KMS-11 (cell line): ENCODE data around the gene C11orf58.

Source experiments
- H2AFZ ChIP-seq: fragments of 200-600 bp; sonication (generic); 2 replicates; pipeline ENCODE4 v1.6.1; 2016; ENCODE audit warnings: antibody characterized with exemption, mixed run types, low read depth
- H3K27ac ChIP-seq: fragments of 200-600 bp; sonication (generic); 2 replicates; pipeline ENCODE4 v1.6.1; 2016; ENCODE audit warnings: mild to moderate bottlenecking, mixed run types
- H3K27me3 ChIP-seq: fragments of 200-600 bp; sonication (generic); 2 replicates; pipeline ENCODE4 v1.6.1; 2017; ENCODE audit warnings: mild to moderate bottlenecking, low read depth, mixed run types, moderate library complexity; ENCODE audit not compliant: insufficient read depth
- H3K36me3 ChIP-seq: fragments of 200-600 bp; sonication (generic); 2 replicates; pipeline ENCODE4 v1.6.1; 2017; ENCODE audit warnings: mild to moderate bottlenecking, mixed run types; ENCODE audit not compliant: insufficient read depth
- H3K4me1 ChIP-seq: fragments of 200-600 bp; sonication (generic); 2 replicates; pipeline ENCODE4 v1.6.1; 2016; ENCODE audit warnings: mild to moderate bottlenecking, low read depth, mixed run types; ENCODE audit not compliant: poor library complexity, severe bottlenecking
- H3K4me2 ChIP-seq: fragments of 200-600 bp; sonication (generic); 2 replicates; pipeline ENCODE4 v1.7.0; 2016; ENCODE audit warnings: mild to moderate bottlenecking, mixed run types
- H3K4me3 ChIP-seq: fragments of 200-600 bp; sonication (generic); IDR thresholded peaks from 2 replicates; pipeline ENCODE4 v1.6.1; 2017; ENCODE audit warnings: low read depth, low read length, mixed read lengths; ENCODE audit not compliant: insufficient read depth
- H3K79me2 ChIP-seq: fragments of 200-600 bp; sonication (generic); 2 replicates; pipeline ENCODE4 v1.6.1; 2016; ENCODE audit warnings: low read depth, mixed run types; ENCODE audit not compliant: insufficient read depth
- H3K9ac ChIP-seq: fragments of 200-600 bp; sonication (generic); 2 replicates; pipeline ENCODE4 v1.6.1; 2016; ENCODE audit warnings: mild to moderate bottlenecking, mixed run types
- H4K20me1 ChIP-seq: fragments of 200-600 bp; sonication (generic); 2 replicates; pipeline ENCODE4 v1.6.1; 2016; ENCODE audit warnings: mild to moderate bottlenecking, mixed run types; ENCODE audit not compliant: insufficient read depth
- CTCF ChIP-seq: fragments of 200-600 bp; sonication (generic); conservative IDR thresholded peaks from 2 replicates; pipeline ENCODE4 v1.6.1; 2017; ENCODE audit warnings: low read depth, mild to moderate bottlenecking, antibody characterized with exemption, low read length, moderate library complexity, mixed read lengths

C11orf58 gene

GRCh38 chr11:16800382-16800781 lies 61.9 kb downstream of the C11orf58 start:
- Histone ChIP-seq H3K79me2 (no peaks in the 10 kb centered on the region), H3K27ac (no peak overlapping the region), H4K20me1 (no peaks in the 10 kb centered on the region), H3K4me2 (no peak overlapping the region), H3K4me3 (no peak overlapping the region), H3K27me3 (no peaks in the 10 kb centered on the region), H3K9ac (no peak overlapping the region), H3K4me1 (no peaks in the 10 kb centered on the region), H2AFZ (no peak overlapping the region), H3K36me3 (no peaks in the 10 kb centered on the region)
- TF ChIP-seq CTCF = no peak

- TF ChIP-seq CTCF = no peak
- Histone ChIP-seq H2AFZ (no peak overlapping the region), H3K27me3 (no peaks in the 10 kb centered on the region), H3K4me2 (no peak overlapping the region), H3K9ac (no peak overlapping the region), H4K20me1 (no peaks in the 10 kb centered on the region), H3K4me3 (no peak overlapping the region), H3K4me1 (no peaks in the 10 kb centered on the region), H3K79me2 (no peaks in the 10 kb centered on the region), H3K27ac (no peak overlapping the region), H3K36me3 (no peaks in the 10 kb centered on the region)
Observed at GRCh38 chr11:16801288-16801980, 63.0 kb downstream of the C11orf58 start.

- no peak for TF ChIP-seq CTCF
- Histone ChIP-seq H3K4me1 (no peaks in the 10 kb centered on the region), H3K27me3 (no peaks in the 10 kb centered on the region), H3K4me2 (no peak overlapping the region), H2AFZ (no peak overlapping the region), H4K20me1 (no peaks in the 10 kb centered on the region), H3K4me3 (no peak overlapping the region), H3K9ac (no peak overlapping the region), H3K79me2 (no peaks in the 10 kb centered on the region), H3K27ac (no peak overlapping the region), H3K36me3 (no peaks in the 10 kb centered on the region)
Observed at GRCh38 chr11:16804104-16804947, 65.9 kb downstream of the C11orf58 start.

- H3K27ac ChIP-seq = no peak overlapping the region
- H3K4me2 ChIP-seq = no peak overlapping the region
Observed at GRCh38 chr11:16805938-16806337, 67.5 kb downstream of the C11orf58 start.

More at GRCh38 chr11:16805938-16806337, 67.5 kb downstream of the C11orf58 start:
- TF ChIP-seq CTCF = no peak
- no peak overlapping the region for H2AFZ ChIP-seq
- no peaks in the 10 kb centered on the region for H3K4me1 ChIP-seq
- H3K4me3 ChIP-seq = no peak overlapping the region
- no peaks in the 10 kb centered on the region for H3K27me3 ChIP-seq
- H3K36me3 ChIP-seq = no peaks in the 10 kb centered on the region
- H3K79me2 ChIP-seq = no peaks in the 10 kb centered on the region
- H4K20me1 ChIP-seq = no peaks in the 10 kb centered on the region
- H3K9ac ChIP-seq = no peak overlapping the region
